ENCODE results near the gene ZNF609.
"Not testable (repeated sequence)": the region's sequence is repeated elsewhere in the genome, so short reads cannot be mapped to it uniquely, and the experiment has no call there.

GRCh38 chr15:64632639-64633038, 172.3 kb downstream of the ZNF609 start:
- not testable (repeated sequence) for TF ChIP-seq CTCF (IDR thresholded peaks at IDR 0.05; ENCODE audit: poor library complexity); EZH2phosphoT487 (IDR thresholded peaks at IDR 0.05; ENCODE audit: low read depth, severe bottlenecking, unreplicated experiment); EZH2 (IDR thresholded peaks at IDR 0.05; ENCODE audit: borderline replicate concordance)
